PC-3 (cell line): ENCODE measurements around the gene KAZN. TPM values are rescaled to one million over a fixed set of nuclear protein-coding genes. Genes with fewer than 3 reads are reported as not detected.

ENCODE experiments used
- ATAC-seq: fragments of 200-7000 bp; cut with Tn5 transposase; 2 replicates; pipeline ENCODE4 v1.9.1; 2020; ENCODE audit warnings: mild to moderate bottlenecking, moderate library complexity
- BruUV-seq: library from RNA; stranded (reverse); fragments of 400-500 nt; replicated peaks from 2 replicates; lab custom pipeline; 2021; lab: Mats Ljungman, UMichigan
- CTCF ChIA-PET: fragments of 300-600 bp; sonication (Branson Sonifier 250); formaldehyde crosslinking; loops from one replicate; lab custom pipeline; 2022; ENCODE audit warnings: antibody characterized with exemption; lab: Charles Lee
- POLR2A ChIA-PET: fragments of 300-600 bp; sonication (Branson Sonifier 250); formaldehyde crosslinking; loops from one replicate; lab custom pipeline; 2022; ENCODE audit warnings: antibody characterized with exemption; ENCODE audit not compliant: unreplicated experiment; lab: Charles Lee
- DNase-seq: peaks from one replicate; pipeline ENCODE4 v3.0.0-alpha.2; 2015
- H2AFZ ChIP-seq: fragments of 300-600 bp; sonication (generic); 2 replicates; pipeline ENCODE4 v1.6.0; 2016; ENCODE audit warnings: antibody characterized with exemption, low read length
- H3F3A ChIP-seq: fragments of 300-600 bp; sonication (generic); one replicate; pipeline ENCODE4 v1.6.0; 2017; ENCODE audit warnings: antibody characterized with exemption, low read length, control low read depth, mild to moderate bottlenecking; ENCODE audit not compliant: unreplicated experiment
- H3K27ac ChIP-seq: fragments of 300-600 bp; sonication (generic); 2 replicates; pipeline ENCODE4 v1.5.1; 2016; ENCODE audit warnings: mild to moderate bottlenecking, low read length
- H3K27me3 ChIP-seq: fragments of 300-600 bp; sonication (generic); 2 replicates; pipeline ENCODE4 v1.6.1; 2016; ENCODE audit warnings: low read length, mixed read lengths
- H3K36me3 ChIP-seq: fragments of 300-600 bp; sonication (generic); 2 replicates; pipeline ENCODE4 v1.6.1; 2016; ENCODE audit warnings: low read depth, mixed run types, low read length, mixed read lengths
- H3K4me1 ChIP-seq: fragments of 300-600 bp; sonication (generic); 2 replicates; pipeline ENCODE4 v1.5.1; 2016; ENCODE audit warnings: low read length; ENCODE audit not compliant: insufficient read depth
- H3K4me2 ChIP-seq: fragments of 300-600 bp; sonication (generic); 2 replicates; pipeline ENCODE4 v1.6.0; 2016; ENCODE audit warnings: low read length
- H3K4me3 ChIP-seq: fragments of 300-600 bp; sonication (generic); 2 replicates; pipeline ENCODE4 v1.5.1; 2016; ENCODE audit warnings: mild to moderate bottlenecking, low read length, mixed read lengths
- H3K79me2 ChIP-seq: fragments of 300-600 bp; sonication (generic); 2 replicates; pipeline ENCODE4 v1.6.1; 2017; ENCODE audit warnings: low read length, mixed read lengths
- H3K9ac ChIP-seq: fragments of 300-600 bp; sonication (generic); 2 replicates; pipeline ENCODE4 v1.6.0; 2016; ENCODE audit warnings: mild to moderate bottlenecking, low read length
- H3K9me2 ChIP-seq: fragments of 300-600 bp; sonication (generic); replicated peaks from 2 replicates; pipeline ENCODE4 v1.6.1; 2016; ENCODE audit warnings: mixed run types, low read length, mixed read lengths
- H3K9me3 ChIP-seq: fragments of 300-600 bp; sonication (generic); 2 replicates; pipeline ENCODE4 v1.6.1; 2016; ENCODE audit warnings: low read length, mixed read lengths
- H4K20me1 ChIP-seq: fragments of 300-600 bp; sonication (generic); 2 replicates; pipeline ENCODE4 v1.6.1; 2016; ENCODE audit warnings: low read length, mixed read lengths
- EZH2 ChIP-seq: fragments of 300-600 bp; sonication (generic); IDR thresholded peaks from one replicate; pipeline ENCODE4 v1.6.1; 2017; ENCODE audit warnings: antibody characterized with exemption, mild to moderate bottlenecking, low read length; ENCODE audit not compliant: unreplicated experiment
- EZH2phosphoT487 ChIP-seq: fragments of 300-600 bp; sonication (generic); IDR thresholded peaks from 2 replicates; pipeline ENCODE4 v1.6.1; 2018; ENCODE audit warnings: mild to moderate bottlenecking, antibody characterized with exemption, low read length, borderline replicate concordance
- intact Hi-C: fragments of 100-400 bp; cut with micrococcal nuclease; formaldehyde crosslinking; loops from 2 replicates; pipeline ENCODE4 v1.9.0; 2023
- total RNA-seq: library from RNA; depleted of rRNA; stranded (reverse); fragments of >200 nt; gene quantifications from 2 replicates; pipeline ENCODE4 v1.2.3, GENCODE V29; 2014
- TF ChIP-seq, protein P1 (sequence below): fragments of 300-600 bp; sonication (generic); conservative IDR thresholded peaks from 2 replicates; pipeline ENCODE4 v1.5.1; 2017; ENCODE audit warnings: antibody characterized with exemption, low read depth, mild to moderate bottlenecking, low read length

KAZN gene
- total RNA-seq, 1 experiment from 2014 or later = 2.0 TPM

DNA sequence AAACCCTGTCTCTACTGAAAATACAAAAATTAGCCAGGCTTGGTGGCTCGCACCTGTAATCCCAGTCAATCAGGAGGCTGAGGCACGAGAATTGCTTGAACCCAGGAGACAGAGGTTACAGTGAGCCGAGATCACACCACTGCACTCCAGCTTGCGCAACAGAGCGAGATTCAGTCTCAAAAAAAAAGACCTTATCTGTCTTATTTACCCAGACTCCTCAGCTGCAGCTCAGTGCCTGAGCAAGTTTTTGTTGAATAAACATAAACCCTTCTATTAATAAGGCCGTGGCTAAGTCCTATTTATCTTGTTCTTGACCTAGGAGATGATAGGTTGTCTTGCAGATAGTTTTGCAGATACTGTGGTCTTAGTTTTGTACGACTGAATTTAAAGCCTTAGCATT is 418.6 kb downstream of the KAZN start:
- DNase-seq (no peak), ATAC-seq (no peak)
- H3K4me3 ChIP-seq = no peak overlapping the region
- CTCF ChIA-PET = no interaction called here
- H3K27ac ChIP-seq = no peak overlapping the region
- no peaks in the 10 kb centered on the region for H3K36me3 ChIP-seq
- H3F3A ChIP-seq = no peaks in the 10 kb centered on the region
- H3K4me2 ChIP-seq = no peak overlapping the region
- no peaks in the 10 kb centered on the region for H4K20me1 ChIP-seq
- H3K27me3 ChIP-seq = no peaks in the 10 kb centered on the region
- H3K4me1 ChIP-seq = no peaks in the 10 kb centered on the region
- no peak overlapping the region for H2AFZ ChIP-seq
- POLR2A ChIA-PET = interaction anchor here (0.7 kb wide), 1 partner anchor 12 kb away, joined by 4 read pairs; no protein-coding TSS in a partner anchor
- H3K9me2 ChIP-seq = no peaks in the 10 kb centered on the region
- H3K79me2 ChIP-seq = no peaks in the 10 kb centered on the region
- intact Hi-C loops = no loop called here
- no peaks in the 10 kb centered on the region for H3K9me3 ChIP-seq
- no peak overlapping the region for H3K9ac ChIP-seq
- no TSS peak for BruUV-seq
- TF ChIP-seq, protein P1, sequence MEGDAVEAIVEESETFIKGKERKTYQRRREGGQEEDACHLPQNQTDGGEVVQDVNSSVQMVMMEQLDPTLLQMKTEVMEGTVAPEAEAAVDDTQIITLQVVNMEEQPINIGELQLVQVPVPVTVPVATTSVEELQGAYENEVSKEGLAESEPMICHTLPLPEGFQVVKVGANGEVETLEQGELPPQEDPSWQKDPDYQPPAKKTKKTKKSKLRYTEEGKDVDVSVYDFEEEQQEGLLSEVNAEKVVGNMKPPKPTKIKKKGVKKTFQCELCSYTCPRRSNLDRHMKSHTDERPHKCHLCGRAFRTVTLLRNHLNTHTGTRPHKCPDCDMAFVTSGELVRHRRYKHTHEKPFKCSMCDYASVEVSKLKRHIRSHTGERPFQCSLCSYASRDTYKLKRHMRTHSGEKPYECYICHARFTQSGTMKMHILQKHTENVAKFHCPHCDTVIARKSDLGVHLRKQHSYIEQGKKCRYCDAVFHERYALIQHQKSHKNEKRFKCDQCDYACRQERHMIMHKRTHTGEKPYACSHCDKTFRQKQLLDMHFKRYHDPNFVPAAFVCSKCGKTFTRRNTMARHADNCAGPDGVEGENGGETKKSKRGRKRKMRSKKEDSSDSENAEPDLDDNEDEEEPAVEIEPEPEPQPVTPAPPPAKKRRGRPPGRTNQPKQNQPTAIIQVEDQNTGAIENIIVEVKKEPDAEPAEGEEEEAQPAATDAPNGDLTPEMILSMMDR = no peak
- no peak for TF ChIP-seq EZH2phosphoT487

DNA sequence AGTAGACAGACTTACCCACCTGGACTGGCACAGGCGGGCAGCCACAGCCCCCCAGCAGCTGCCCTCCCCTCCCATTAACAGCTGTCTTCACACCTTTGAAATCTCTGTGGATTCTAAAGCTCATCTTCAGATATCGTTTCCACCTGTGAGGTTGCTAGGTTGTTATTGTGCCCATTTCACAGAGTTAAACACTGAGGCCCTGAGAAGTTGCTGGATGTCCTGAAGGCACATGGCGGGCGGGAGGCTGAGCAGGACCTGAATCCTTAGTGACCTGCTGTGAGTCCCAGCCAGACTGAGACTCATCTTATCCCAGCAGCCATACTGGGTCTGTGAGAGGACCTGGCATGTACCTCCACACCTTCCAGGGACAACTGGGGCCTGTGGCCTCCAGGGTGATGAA is 420.3 kb downstream of the KAZN start:
- Histone ChIP-seq H3K9me3 (no peaks in the 10 kb centered on the region), H3K9me2 (no peaks in the 10 kb centered on the region), H3K79me2 (no peaks in the 10 kb centered on the region), H3K27me3 (no peaks in the 10 kb centered on the region), H3K27ac (no peak overlapping the region), H2AFZ (no peak overlapping the region), H3K9ac (no peak overlapping the region), H4K20me1 (no peaks in the 10 kb centered on the region), H3K4me1 (no peaks in the 10 kb centered on the region), H3K4me2 (no peak overlapping the region), H3F3A (no peaks in the 10 kb centered on the region), H3K4me3 (no peak overlapping the region), H3K36me3 (no peaks in the 10 kb centered on the region)
- no TSS peak for BruUV-seq
- TF ChIP-seq, protein P1 = no peak
- ATAC-seq = no peak
- intact Hi-C loops = no loop called here
- no peak for DNase-seq
- CTCF ChIA-PET = interaction anchor here (0.6 kb wide), 1 partner anchor 242 kb away, joined by 3 read pairs; no protein-coding TSS in a partner anchor
- POLR2A ChIA-PET = no interaction called here

DNA sequence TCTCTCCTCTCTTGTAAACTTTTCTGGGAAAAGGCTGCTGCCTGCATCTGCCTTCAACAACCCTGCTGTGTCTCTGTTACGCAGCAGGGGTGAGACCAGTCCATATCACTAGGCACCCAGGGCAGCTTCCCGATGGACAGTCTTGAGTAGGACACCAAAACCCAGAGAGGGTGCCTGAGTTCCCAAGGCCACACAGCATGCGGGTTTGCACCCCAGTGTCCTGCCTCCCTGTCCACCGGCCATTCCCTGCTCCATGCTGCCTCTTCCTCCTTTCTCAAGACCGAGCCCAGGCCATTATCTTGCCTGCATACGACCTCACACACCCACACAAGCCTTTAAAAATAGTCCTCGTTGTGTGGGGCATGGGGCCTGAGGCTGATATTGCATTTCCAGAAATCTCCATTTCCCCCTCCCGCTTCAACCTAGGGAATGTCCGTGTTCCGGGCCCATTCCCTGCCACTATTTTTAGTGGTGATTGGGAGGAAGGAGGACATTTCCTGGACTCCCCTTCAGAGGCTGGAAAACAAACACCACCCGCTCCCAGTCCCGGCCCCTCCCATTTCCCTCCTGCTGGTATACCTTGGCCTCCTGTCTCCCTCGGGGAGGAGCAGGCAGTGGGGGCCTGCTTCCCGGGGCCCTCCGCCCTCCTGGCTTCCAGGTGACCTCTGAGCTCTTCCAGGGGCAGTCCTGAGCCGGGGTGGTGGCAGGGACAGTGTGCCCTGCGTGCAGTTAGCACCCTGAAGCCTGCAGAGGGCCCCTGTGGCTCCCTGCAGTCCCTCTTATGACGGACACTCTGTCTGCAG is 422.7 kb downstream of the KAZN start:
- BruUV-seq = no TSS peak
- H3K4me2 ChIP-seq = no peak overlapping the region
- no peaks in the 10 kb centered on the region for H3K36me3 ChIP-seq
- DNase-seq = no peak
- H2AFZ ChIP-seq = no peak overlapping the region
- H4K20me1 ChIP-seq = no peaks in the 10 kb centered on the region
- no peak overlapping the region for H3K27ac ChIP-seq
- no peaks in the 10 kb centered on the region for H3K79me2 ChIP-seq
- H3K9ac ChIP-seq = no peak overlapping the region
- TF ChIP-seq EZH2phosphoT487 (no peak), EZH2 (no peak)
- TF ChIP-seq, protein P1 = no peak
- no peaks in the 10 kb centered on the region for H3F3A ChIP-seq
- H3K9me2 ChIP-seq = no peaks in the 10 kb centered on the region
- ChIA-PET POLR2A (interaction anchor here (0.5 kb wide), 1 partner anchor 410 kb away, joined by 4 read pairs; no protein-coding TSS in a partner anchor), CTCF (no interaction called here)
- no peak overlapping the region for H3K4me3 ChIP-seq
- no peaks in the 10 kb centered on the region for H3K9me3 ChIP-seq
- no peaks in the 10 kb centered on the region for H3K27me3 ChIP-seq
- H3K4me1 ChIP-seq = no peaks in the 10 kb centered on the region
- intact Hi-C loops = no loop called here
- ATAC-seq = no peak
